ENCODE results near the gene FADS2.

The FADS2 gene

DNA sequence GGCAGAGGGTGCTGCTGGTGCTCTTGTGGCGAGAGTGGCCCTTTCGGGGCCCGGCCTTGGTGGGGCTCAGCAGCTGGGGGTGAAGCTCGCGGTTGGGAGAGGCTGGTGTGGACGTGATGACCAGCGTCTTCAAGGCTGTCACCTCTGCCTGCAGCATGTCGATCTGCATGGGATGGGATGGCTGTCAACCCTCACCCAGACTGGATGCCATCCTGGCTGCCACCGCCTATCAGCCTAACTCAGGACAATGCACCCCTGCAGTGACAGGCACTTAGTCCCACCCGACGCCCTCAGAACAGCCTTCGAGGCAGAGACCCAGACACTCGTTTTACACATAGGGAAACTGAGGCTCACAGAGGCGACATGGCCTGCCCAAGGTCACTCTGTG, 78.4 kb downstream of the FADS2 start:
- Histone ChIP-seq H3K36me3 (ENCODE audit: control insufficient read depth, insufficient read depth, low read length) (no peaks in the 10 kb centered on the region), H3K27me3 (replicated peaks; ENCODE audit: control insufficient read depth, insufficient read depth, low read length) (no peaks in the 10 kb centered on the region; the same call in 1 of the 2 replicates), H3K4me3 (replicated peaks; ENCODE audit: low read depth, low read length) (no peak overlapping the region)
- DNase-seq (ENCODE audit: extremely low read depth, insufficient read length): no peak
- TF ChIP-seq, protein P1, sequence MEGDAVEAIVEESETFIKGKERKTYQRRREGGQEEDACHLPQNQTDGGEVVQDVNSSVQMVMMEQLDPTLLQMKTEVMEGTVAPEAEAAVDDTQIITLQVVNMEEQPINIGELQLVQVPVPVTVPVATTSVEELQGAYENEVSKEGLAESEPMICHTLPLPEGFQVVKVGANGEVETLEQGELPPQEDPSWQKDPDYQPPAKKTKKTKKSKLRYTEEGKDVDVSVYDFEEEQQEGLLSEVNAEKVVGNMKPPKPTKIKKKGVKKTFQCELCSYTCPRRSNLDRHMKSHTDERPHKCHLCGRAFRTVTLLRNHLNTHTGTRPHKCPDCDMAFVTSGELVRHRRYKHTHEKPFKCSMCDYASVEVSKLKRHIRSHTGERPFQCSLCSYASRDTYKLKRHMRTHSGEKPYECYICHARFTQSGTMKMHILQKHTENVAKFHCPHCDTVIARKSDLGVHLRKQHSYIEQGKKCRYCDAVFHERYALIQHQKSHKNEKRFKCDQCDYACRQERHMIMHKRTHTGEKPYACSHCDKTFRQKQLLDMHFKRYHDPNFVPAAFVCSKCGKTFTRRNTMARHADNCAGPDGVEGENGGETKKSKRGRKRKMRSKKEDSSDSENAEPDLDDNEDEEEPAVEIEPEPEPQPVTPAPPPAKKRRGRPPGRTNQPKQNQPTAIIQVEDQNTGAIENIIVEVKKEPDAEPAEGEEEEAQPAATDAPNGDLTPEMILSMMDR (IDR thresholded peaks at IDR 0.05; ENCODE audit: insufficient read depth, low read length, poor library complexity, severe bottlenecking): no peak

DNA sequence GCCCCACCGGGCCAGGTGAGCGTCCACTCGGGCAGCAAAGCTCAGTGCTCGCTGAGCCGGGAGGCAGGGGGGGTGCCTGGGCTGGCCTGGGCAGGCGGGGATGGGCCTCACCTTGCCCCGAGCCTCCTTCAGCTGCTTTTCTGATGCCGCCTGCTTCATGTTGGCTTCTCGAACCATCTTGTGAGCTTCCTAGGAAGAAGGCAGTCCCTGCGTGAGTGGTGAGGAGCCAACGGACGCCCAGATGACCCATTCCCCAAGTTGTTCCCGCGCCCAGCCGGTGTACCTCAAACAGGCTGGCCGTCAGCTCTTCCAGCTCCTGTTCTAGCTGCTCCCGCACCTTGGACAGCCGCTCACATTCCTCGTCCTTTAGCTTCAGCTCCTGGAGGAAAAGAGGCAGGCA, 79.2 kb downstream of the FADS2 start:
- Histone ChIP-seq H3K36me3 (ENCODE audit: control insufficient read depth, insufficient read depth, low read length) (no peaks in the 10 kb centered on the region), H3K27me3 (replicated peaks; ENCODE audit: control insufficient read depth, insufficient read depth, low read length) (no peaks in the 10 kb centered on the region; the same call in 1 of the 2 replicates), H3K4me3 (replicated peaks; ENCODE audit: low read depth, low read length) (no peak overlapping the region)
- no peak for DNase-seq (ENCODE audit: extremely low read depth, insufficient read length)
- TF ChIP-seq, protein P1 (IDR thresholded peaks at IDR 0.05; ENCODE audit: insufficient read depth, low read length, poor library complexity, severe bottlenecking): no peak

DNA sequence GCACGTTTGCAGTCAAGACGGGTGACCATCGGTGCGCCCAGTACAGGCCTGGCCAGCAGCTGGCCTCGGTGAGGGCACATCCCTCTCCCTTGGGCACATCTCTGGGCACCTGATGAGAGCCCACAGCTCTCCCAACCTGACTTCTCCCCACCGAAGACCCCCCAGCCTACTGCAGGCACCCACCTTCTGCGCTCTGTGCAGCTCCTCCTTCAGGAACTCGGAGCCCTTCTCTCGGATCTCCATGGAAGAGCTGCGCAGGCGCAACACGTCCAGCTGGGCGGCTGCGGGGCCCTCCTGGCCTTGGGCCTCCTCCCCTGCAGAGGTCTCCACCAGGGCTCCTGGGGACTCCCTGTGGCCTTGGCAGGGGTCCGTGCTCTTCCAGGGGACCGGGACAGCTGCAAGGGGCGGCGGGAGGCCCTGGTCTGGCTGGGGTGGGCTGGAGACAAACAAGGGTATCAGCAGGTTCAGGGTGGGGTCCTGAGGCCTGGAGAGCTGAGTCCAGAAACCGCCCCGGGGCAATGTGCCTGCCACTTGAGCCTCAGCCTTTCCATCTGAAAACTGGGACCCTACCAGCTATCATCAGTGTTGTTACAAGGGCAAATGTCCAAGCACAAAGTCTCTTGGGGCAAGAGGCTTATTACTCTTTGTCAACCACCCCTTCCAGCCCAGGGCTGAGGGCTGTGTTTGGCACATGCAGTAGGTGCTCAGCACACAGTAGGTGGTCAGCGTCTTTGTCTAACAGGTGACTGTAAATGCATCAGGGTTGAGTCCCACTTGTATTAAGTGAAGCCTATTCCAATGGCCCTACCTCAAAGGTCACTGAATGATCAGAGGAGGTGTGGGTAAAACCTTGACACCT, 80.0 kb downstream of the FADS2 start:
- no peaks in the 10 kb centered on the region; the same call in 1 of the 2 replicates for H3K27me3 ChIP-seq (replicated peaks; ENCODE audit: control insufficient read depth, insufficient read depth, low read length)
- no peaks in the 10 kb centered on the region for H3K36me3 ChIP-seq (ENCODE audit: control insufficient read depth, insufficient read depth, low read length)
- DNase-seq (ENCODE audit: extremely low read depth, insufficient read length): no peak
- TF ChIP-seq, protein P1 (IDR thresholded peaks at IDR 0.05; ENCODE audit: insufficient read depth, low read length, poor library complexity, severe bottlenecking): no peak
- H3K4me3 ChIP-seq (replicated peaks; ENCODE audit: low read depth, low read length): no peak overlapping the region

DNA sequence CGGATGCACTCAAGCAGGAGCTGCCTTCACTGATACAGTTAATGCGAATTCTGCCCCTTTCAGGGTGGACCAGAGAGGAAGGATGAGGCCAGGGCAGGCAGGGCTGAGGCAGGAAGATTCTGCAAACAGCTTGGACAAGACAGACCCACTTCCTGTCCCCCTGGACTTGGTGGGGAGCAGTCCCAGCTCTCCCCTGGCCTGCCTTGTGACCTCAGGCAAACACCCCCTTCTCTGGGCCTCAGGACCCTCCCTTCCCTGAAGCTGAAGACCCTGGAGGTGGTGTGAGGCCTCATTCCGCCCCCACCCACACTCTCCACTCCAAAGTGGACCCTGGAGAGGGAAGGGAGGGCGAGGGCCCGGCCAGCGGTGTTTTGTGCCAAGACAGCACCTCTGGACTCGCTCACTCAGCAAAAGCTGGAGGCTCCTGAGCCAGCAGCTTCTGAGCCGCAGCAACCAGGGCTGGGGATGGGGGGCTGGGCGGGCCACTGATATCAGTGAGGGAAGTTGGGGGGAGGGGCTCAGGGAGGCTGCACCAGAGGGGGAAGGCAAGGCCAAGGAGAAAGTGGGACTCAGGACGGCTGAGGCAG, 80.7 kb downstream of the FADS2 start:
- Histone ChIP-seq H3K36me3 (ENCODE audit: control insufficient read depth, insufficient read depth, low read length) (no peaks in the 10 kb centered on the region), H3K27me3 (replicated peaks; ENCODE audit: control insufficient read depth, insufficient read depth, low read length) (no peaks in the 10 kb centered on the region; the same call in 1 of the 2 replicates), H3K4me3 (replicated peaks; ENCODE audit: low read depth, low read length) (no peak overlapping the region)
- TF ChIP-seq, protein P1 (IDR thresholded peaks at IDR 0.05; ENCODE audit: insufficient read depth, low read length, poor library complexity, severe bottlenecking): no peak
- DNase-seq (ENCODE audit: extremely low read depth, insufficient read length): no peak

DNA sequence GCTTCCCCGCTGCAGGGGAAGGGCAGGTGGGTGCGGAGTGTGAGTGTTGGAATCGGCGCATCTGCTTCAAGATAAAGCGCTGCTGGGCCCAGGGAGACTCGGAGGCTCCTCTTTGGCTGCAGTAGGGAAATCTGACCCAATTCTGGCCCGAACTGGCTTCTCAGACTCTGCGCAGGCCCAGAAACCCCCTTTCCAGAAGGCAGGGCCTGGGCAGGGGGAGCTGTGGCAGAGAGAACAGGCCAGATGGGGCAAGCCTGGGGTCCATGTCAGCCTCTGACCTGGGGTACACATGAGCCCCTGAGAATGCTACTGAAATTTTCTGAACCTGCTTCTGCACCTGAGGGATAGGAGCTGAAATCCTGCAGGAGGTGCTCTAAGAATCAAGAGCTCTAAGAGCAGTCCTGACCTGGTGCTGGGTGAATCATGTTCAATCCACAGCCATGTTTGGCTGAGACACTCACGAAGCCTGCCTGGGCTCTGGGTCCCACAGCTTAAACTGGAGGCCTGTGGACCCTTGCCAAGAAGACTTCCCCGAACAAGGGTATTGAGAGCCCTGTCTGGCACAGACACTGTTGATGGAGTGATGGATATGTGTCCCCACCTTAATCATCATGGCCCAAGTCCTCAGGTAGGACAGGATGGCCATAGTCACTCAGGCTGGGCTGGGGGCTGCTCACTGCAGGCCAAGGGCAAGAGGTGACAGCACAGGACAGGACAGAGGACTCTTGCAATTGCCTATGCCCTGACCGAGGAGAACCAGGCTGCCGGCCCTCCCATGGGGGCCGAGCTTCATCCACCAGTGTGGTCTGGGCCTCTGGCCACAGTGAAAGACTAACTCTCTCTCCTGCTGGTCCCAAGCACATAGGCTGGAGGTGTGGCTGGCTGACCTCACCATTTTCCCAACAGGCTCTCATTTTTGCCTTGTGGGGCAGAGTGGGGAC, 82.4 kb downstream of the FADS2 start:
- no peak overlapping the region for H3K4me3 ChIP-seq (replicated peaks; ENCODE audit: low read depth, low read length)
- no peaks in the 10 kb centered on the region for H3K36me3 ChIP-seq (ENCODE audit: control insufficient read depth, insufficient read depth, low read length)
- no peaks in the 10 kb centered on the region; the same call in none of the 2 replicates for H3K27me3 ChIP-seq (replicated peaks; ENCODE audit: control insufficient read depth, insufficient read depth, low read length)
- DNase-seq (ENCODE audit: extremely low read depth, insufficient read length): no peak
- TF ChIP-seq, protein P1 (IDR thresholded peaks at IDR 0.05; ENCODE audit: insufficient read depth, low read length, poor library complexity, severe bottlenecking): no peak

Measured in GM06990 (cell line).